ENCODE measurements around the gene FAM200C. TPM values are rescaled to one million over a fixed set of nuclear protein-coding genes. Genes with fewer than 3 reads are reported as not detected.

The FAM200C gene
- total RNA-seq, 1 donor from 2014 or later, result 25.3 TPM

DNA sequence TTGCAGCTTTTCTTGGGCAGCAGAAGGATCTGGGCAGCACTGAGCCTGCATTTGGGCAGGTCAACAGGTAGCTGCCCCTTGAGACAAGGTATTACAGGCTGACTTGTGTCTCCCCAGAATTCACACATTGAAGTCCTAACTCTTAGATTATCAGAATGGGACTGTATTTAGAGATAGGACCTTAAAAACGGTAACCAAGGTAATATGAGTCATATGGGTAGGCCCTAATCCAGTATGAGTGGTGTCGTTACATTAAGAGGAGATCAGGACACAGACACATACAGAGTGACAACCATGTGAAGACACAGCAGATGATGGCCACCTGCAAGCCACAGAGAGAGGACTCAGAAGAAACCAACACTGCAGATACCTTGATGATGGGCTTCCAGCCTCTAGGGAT, 32.6 kb downstream of the FAM200C start:
- no peak for DNase-seq (ENCODE audit: low spot score)
- H3K9ac ChIP-seq, result no peak overlapping the region
- no peaks in the 10 kb centered on the region for H3K36me3 ChIP-seq
- peaks cover 9% of the 10 kb centered on the region for H3K27me3 Mint-ChIP-seq (ENCODE audit: insufficient read depth, low read depth)
- peaks cover 23% of the 10 kb centered on the region for H3K4me1 Mint-ChIP-seq
- H3K9me3 Mint-ChIP-seq, result peaks cover 4% of the 10 kb centered on the region
- H3K4me2 ChIP-seq, result no peak overlapping the region
- H3K4me3 ChIP-seq, result no peak overlapping the region
- peaks cover 14% of the 10 kb centered on the region for H3K4me1 ChIP-seq
- TF ChIP-seq EZH2 (IDR thresholded peaks at IDR 0.05), result no peak
- TF ChIP-seq, protein P1, sequence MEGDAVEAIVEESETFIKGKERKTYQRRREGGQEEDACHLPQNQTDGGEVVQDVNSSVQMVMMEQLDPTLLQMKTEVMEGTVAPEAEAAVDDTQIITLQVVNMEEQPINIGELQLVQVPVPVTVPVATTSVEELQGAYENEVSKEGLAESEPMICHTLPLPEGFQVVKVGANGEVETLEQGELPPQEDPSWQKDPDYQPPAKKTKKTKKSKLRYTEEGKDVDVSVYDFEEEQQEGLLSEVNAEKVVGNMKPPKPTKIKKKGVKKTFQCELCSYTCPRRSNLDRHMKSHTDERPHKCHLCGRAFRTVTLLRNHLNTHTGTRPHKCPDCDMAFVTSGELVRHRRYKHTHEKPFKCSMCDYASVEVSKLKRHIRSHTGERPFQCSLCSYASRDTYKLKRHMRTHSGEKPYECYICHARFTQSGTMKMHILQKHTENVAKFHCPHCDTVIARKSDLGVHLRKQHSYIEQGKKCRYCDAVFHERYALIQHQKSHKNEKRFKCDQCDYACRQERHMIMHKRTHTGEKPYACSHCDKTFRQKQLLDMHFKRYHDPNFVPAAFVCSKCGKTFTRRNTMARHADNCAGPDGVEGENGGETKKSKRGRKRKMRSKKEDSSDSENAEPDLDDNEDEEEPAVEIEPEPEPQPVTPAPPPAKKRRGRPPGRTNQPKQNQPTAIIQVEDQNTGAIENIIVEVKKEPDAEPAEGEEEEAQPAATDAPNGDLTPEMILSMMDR (IDR thresholded peaks at IDR 0.05), result no peak
- TF ChIP-seq EZH2phosphoT487 (IDR thresholded peaks at IDR 0.05), result no peak
- H3K27me3 ChIP-seq, result peaks cover 40% of the 10 kb centered on the region
- H3F3A ChIP-seq (ENCODE audit: low read depth), result peaks cover 9% of the 10 kb centered on the region
- H3K4me3 Mint-ChIP-seq, result no peak overlapping the region
- no peaks in the 10 kb centered on the region for H3K9me3 ChIP-seq (ENCODE audit: low read depth)
- no peaks in the 10 kb centered on the region for H3K36me3 Mint-ChIP-seq
- no peak overlapping the region for H3K27ac ChIP-seq
- H2AFZ ChIP-seq (replicated peaks), result no peak overlapping the region
- no peaks in the 10 kb centered on the region for H3K79me2 ChIP-seq (ENCODE audit: low read depth)
- H3K27ac Mint-ChIP-seq, result no peak overlapping the region
- H4K20me1 ChIP-seq (ENCODE audit: low read depth), result no peaks in the 10 kb centered on the region

DNA sequence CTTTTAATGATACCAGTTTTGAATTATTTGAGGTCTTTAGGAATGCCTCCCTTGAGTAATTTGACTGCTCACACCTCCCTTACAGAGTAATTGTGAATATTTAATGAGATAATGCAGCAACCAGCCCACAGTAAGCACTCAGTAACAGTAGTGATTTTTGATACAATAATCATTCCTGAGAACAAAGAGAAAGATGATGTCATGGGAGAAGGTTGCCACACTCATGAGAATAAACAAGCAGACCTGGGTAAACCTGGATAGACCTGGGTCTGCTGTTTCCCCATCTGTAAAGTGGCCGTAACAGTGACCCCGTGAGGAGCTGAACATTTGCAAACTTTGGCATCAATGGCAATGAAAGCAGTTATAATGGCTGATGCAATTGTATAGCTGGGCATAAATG, 33.6 kb downstream of the FAM200C start:
- no peaks in the 10 kb centered on the region for H4K20me1 ChIP-seq (ENCODE audit: low read depth)
- peaks cover 8% of the 10 kb centered on the region for H3F3A ChIP-seq (ENCODE audit: low read depth)
- H3K27me3 ChIP-seq, result peaks cover 30% of the 10 kb centered on the region
- no peaks in the 10 kb centered on the region for H3K36me3 ChIP-seq
- H3K4me2 ChIP-seq, result no peak overlapping the region
- H3K4me1 ChIP-seq, result peaks cover 14% of the 10 kb centered on the region
- no peak overlapping the region for H2AFZ ChIP-seq (replicated peaks)
- H3K9me3 ChIP-seq (ENCODE audit: low read depth), result no peaks in the 10 kb centered on the region
- no peak overlapping the region for H3K4me3 ChIP-seq
- H3K27ac Mint-ChIP-seq, result no peak overlapping the region
- peaks cover 9% of the 10 kb centered on the region for H3K27me3 Mint-ChIP-seq (ENCODE audit: insufficient read depth, low read depth)
- no peak for DNase-seq (ENCODE audit: low spot score)
- no peaks in the 10 kb centered on the region for H3K79me2 ChIP-seq (ENCODE audit: low read depth)
- no peak overlapping the region for H3K4me3 Mint-ChIP-seq
- H3K27ac ChIP-seq, result no peak overlapping the region
- H3K36me3 Mint-ChIP-seq, result no peaks in the 10 kb centered on the region
- H3K9ac ChIP-seq, result no peak overlapping the region
- H3K9me3 Mint-ChIP-seq, result peaks cover 4% of the 10 kb centered on the region
- H3K4me1 Mint-ChIP-seq, result peaks cover 23% of the 10 kb centered on the region
- TF ChIP-seq, protein P1 (IDR thresholded peaks at IDR 0.05), result no peak
- TF ChIP-seq EZH2 (IDR thresholded peaks at IDR 0.05) (no peak), EZH2phosphoT487 (IDR thresholded peaks at IDR 0.05) (no peak)

DNA sequence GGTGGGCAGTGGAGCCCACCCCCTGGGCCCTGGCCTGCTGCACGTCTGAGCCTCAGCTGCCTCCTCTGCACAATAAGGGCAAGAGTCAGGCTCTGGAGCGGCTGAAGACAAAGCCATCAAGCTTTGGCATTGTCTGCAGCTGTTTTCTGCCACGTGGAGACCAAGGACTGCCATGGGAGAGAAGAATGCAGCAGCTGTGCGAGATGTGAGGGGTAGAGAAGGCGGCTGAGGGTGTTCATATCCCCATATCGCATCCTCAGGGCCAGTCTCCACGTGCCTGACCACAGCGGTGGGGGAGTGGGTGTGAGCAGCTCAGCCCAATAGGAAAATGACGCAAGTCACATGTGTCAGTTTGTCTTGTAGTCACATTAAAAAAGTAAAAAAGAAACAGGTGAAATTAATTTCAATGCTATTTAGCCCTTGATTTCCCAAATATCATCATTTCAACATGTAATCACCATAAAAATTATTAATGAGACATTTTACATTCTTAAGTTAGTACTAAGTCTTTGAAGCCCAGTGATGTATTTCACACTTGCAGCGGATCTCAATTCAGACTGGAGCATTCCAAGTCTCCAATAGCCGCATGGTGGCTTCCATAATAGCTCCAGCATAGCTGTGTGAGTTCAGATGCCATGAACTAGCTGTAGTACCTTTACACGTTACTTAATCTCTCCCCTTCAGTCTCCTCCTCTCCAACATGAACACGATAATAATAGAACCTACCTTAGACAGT, 36.0 kb downstream of the FAM200C start:
- Mint-ChIP-seq H3K27me3 (ENCODE audit: insufficient read depth, low read depth) (peaks cover 3% of the 10 kb centered on the region), H3K27ac (peak overlapping the region; percentile 30), H3K4me3 (no peak overlapping the region), H3K9me3 (peaks cover 2% of the 10 kb centered on the region), H3K36me3 (no peaks in the 10 kb centered on the region), H3K4me1 (peaks cover 23% of the 10 kb centered on the region)
- no peak overlapping the region for H3K4me3 ChIP-seq
- H4K20me1 ChIP-seq (ENCODE audit: low read depth), result no peaks in the 10 kb centered on the region
- H3K4me2 ChIP-seq, result no peak overlapping the region
- no peaks in the 10 kb centered on the region for H3K36me3 ChIP-seq
- DNase-seq (ENCODE audit: low spot score), result peak; percentile 71
- peaks cover 19% of the 10 kb centered on the region for H3K4me1 ChIP-seq
- peaks cover 6% of the 10 kb centered on the region for H3K27me3 ChIP-seq
- no peaks in the 10 kb centered on the region for H3K79me2 ChIP-seq (ENCODE audit: low read depth)
- no peak overlapping the region for H3K27ac ChIP-seq
- H3K9ac ChIP-seq, result no peak overlapping the region
- H2AFZ ChIP-seq (replicated peaks), result peak overlapping the region; percentile 59
- no peak for TF ChIP-seq EZH2phosphoT487 (IDR thresholded peaks at IDR 0.05)
- TF ChIP-seq, protein P1 (IDR thresholded peaks at IDR 0.05), result no peak
- no peaks in the 10 kb centered on the region for H3F3A ChIP-seq (ENCODE audit: low read depth)
- H3K9me3 ChIP-seq (ENCODE audit: low read depth), result no peaks in the 10 kb centered on the region

Data from neural progenitor cell (in vitro differentiated cells).